ENCODE data around the gene TMEM123.

The TMEM123 gene, protein sequence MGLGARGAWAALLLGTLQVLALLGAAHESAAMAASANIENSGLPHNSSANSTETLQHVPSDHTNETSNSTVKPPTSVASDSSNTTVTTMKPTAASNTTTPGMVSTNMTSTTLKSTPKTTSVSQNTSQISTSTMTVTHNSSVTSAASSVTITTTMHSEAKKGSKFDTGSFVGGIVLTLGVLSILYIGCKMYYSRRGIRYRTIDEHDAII

DNA sequence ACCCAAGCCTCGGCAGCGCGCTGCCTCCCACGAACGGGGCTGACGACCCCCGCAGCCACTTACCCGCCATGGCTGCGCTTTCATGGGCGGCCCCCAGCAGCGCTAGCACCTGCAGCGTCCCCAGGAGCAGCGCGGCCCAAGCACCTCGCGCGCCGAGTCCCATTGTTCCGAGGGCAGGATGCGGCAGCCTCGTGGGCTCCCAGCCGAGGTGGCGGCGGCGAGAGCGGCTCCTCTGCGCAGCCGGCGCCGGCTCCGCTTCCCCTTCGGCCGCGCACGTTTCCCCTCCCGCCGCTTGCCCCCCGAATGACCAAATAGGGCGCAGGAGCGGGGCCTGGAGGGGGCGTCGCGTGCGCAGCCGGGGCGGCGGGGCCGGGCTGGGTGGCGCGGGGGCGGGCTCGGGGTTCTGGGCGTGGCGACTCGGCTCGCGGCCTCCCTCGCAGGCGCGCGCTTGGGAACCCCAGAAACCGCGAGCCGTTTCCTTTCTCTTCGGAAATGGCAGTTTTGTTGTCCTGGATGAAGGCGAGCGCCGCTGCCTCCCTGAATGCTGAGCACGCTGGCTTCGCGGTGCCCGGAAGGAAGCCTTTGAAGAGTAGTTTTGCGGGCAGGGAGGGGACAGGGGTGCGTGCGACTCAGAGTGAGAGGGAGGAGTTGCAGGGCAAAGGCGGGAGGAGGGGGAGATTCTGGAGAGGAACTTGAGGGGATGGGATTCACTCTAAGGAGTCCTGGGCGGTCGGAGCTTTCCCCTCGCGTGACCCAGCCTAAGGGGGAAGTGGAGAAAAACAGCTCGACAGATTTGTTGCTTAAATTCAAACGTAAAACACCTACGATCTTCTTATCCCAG lies at the start of gene TMEM123:
Gene TMEM123 (minus strand): TSS at position 305 of the 841 bp plus-strand sequence. CDS start 142 bp downstream, at position 163.
- DNase-seq (ENCODE audit: low spot score in 2 of 2) (peak; percentile 78 to 85), ATAC-seq (ENCODE audit: low read depth) (peak; percentile 71)
- Mint-ChIP-seq H3K9me3 (no peaks in the 10 kb centered on the region), H3K4me3 (peak within 1 kb of the TSS; percentile 99), H3K36me3 (peaks cover under 1% of the 10 kb centered on the region), H3K4me1 (peaks cover 29% of the 10 kb centered on the region), H3K27ac (peak within 1 kb of the TSS; percentile 98), H3K27me3 (no peaks in the 10 kb centered on the region)

DNA sequence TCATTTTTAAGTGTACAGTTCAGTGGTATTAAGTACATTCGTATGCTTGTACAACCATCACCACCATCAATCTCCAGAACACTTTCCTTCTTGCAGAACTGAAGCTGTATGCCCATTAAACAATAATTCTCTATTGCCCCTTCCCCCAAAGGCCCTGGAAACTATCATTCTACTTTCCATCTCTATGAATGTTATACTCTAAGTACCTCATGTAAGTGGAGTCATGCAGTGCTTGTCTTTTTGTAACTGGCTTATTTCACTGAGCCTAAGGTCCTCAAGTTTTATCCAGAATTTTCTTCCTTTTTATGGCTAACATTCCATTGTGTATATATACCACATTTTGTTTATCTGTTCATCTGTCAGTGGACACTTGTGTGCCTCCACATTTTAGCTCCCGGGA lies 48.3 kb upstream of the TMEM123 start:
- H3K27ac Mint-ChIP-seq, result no peak overlapping the region
- ATAC-seq (ENCODE audit: low read depth) (no peak), DNase-seq (ENCODE audit: low spot score in 2 of 2) (no peak)
- H3K9me3 Mint-ChIP-seq, result no peaks in the 10 kb centered on the region
- no peaks in the 10 kb centered on the region for H3K4me1 Mint-ChIP-seq
- H3K36me3 Mint-ChIP-seq, result no peaks in the 10 kb centered on the region
- no peak overlapping the region for H3K4me3 Mint-ChIP-seq
- peaks cover 10% of the 10 kb centered on the region for H3K27me3 Mint-ChIP-seq

DNA sequence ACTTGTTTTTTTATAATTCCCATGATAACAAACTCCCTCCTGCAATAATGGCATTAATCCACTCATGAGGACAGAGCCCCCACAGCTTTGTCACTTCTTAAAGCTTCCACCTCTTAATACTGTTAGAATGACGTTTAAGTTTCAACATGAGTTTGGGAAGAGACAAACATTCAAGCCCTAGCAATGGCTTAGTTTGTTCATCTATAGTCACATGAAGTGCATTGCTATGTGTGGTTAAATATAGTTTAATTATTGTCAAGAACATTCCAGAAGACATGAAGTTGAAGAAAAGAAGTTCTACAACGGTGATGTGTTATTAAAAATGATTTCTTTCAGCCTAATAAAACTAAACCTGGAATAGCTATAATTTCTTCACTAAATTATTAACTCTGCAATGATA lies 47.4 kb upstream of the TMEM123 start:
- Mint-ChIP-seq H3K27me3 (peaks cover 8% of the 10 kb centered on the region), H3K9me3 (no peaks in the 10 kb centered on the region), H3K36me3 (no peaks in the 10 kb centered on the region), H3K4me3 (no peak overlapping the region), H3K4me1 (peaks cover 6% of the 10 kb centered on the region), H3K27ac (no peak overlapping the region)
- no peak for DNase-seq (ENCODE audit: low spot score in 2 of 2)
- ATAC-seq (ENCODE audit: low read depth), result no peak

DNA sequence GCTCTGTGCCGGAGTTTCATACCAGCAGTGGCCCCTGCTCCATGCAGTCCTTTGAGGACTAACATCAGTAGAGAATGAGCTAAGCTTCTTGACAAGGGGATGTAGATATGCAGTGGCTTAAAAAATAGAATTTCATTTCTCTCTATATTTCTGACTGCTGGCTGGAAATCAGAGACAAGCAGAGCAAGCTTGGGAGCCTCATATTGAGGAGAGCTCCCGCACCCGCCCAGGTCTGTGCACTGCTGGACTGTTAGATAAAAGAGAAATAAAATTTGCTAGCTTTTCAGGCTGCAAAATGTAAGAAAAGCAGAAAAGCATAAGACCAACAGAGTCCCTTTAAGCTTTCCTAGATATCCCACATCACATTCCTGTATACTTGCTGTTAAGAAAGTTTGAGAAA lies 46.6 kb upstream of the TMEM123 start:
- ATAC-seq (ENCODE audit: low read depth) (no peak), DNase-seq (ENCODE audit: low spot score in 2 of 2) (no peak)
- H3K9me3 Mint-ChIP-seq, result no peaks in the 10 kb centered on the region
- H3K27me3 Mint-ChIP-seq, result peaks cover 8% of the 10 kb centered on the region
- H3K4me1 Mint-ChIP-seq, result peaks cover 7% of the 10 kb centered on the region
- H3K4me3 Mint-ChIP-seq, result no peak overlapping the region
- H3K27ac Mint-ChIP-seq, result no peak overlapping the region
- H3K36me3 Mint-ChIP-seq, result no peaks in the 10 kb centered on the region

DNA sequence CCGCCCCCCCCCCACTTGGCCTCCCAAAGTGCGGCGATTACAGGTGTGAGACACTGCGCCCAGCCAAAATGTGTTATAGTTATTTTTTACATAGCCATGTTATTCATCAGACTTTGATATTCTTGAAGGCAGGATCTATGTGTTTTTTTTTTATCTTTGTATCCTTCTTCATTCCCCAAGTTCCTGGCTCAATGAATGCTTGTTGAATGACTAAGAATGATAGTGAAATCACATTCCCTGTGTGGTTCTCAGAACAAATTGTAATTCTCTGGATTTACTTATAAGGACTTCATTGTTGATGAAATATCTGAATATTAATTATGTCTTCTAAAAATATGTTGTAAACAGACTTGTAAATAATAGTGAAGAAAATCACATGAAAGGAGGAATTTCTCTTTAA lies 44.5 kb upstream of the TMEM123 start:
- DNase-seq (ENCODE audit: low spot score in 2 of 2) (no peak), ATAC-seq (ENCODE audit: low read depth) (no peak)
- Mint-ChIP-seq H3K9me3 (no peaks in the 10 kb centered on the region), H3K36me3 (no peaks in the 10 kb centered on the region), H3K27ac (no peak overlapping the region), H3K4me1 (peaks cover 7% of the 10 kb centered on the region), H3K4me3 (no peak overlapping the region), H3K27me3 (peaks cover 3% of the 10 kb centered on the region)

DNA sequence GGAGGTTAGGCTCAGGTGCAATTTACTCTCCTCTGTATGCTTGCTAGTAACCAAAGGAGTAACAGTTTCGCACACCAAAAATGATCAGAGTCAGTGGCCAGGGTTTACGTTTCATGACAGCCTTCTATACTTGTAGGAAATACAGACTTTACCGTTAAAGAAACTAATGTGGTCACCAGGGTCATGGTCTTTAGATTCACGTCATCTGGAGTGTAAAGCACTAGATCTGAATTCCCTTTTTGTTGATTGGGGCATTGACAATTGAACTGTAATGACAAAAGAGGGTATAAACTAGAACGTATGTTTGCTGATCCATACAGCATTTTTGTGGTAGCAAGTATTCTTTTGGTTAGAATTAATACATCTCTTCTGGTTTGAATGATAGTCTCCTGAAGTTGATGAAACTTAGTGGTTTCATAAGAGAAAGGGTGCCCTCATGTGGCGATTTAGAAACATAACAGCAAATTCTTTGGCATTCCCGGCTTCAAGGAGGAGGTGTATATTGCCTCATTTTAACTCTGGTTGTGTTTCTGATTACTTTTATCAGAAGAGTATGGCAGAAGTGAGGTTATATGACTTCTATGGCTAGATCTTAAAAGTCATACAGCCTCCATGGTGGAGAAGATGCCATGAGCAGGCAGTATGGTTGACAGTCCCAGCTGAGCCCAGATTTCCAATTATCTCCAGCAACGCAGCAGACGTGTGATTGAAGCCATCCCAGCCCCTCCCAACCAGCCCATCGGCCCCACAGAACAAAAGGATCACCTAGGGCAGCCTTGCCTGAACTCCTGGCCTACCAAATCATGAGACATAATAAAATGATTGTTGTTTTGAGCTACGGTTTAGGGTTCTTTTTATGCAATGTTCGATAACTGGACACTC lies 42.8 kb upstream of the TMEM123 start:
- peak; percentile 87 for ATAC-seq (ENCODE audit: low read depth)
- H3K27ac Mint-ChIP-seq, result peak overlapping the region; percentile 75
- peak; percentile 38 to 55 for DNase-seq (ENCODE audit: low spot score in 2 of 2)
- H3K9me3 Mint-ChIP-seq, result no peaks in the 10 kb centered on the region
- H3K4me3 Mint-ChIP-seq, result no peak overlapping the region
- peaks cover 5% of the 10 kb centered on the region for H3K27me3 Mint-ChIP-seq
- peaks cover 7% of the 10 kb centered on the region for H3K4me1 Mint-ChIP-seq
- H3K36me3 Mint-ChIP-seq, result no peaks in the 10 kb centered on the region

DNA sequence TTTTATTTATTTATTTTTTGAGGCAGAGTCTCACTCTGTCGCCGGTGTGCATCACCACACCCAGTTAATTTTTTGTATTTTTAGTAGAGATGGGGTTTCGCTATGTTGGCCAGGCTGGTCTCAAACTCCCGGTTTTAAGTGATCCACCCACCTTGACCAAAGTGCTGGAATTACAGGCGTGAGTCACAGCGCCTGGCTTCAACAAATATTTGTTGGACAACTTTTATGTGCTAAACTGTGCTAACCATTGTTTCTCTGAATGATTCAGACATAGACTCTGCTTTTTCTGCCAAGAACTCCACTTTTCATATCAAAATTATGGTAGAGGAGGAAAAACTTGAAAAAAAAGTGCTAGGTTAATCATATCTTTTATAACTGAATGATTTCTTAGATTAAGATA lies 41.7 kb upstream of the TMEM123 start:
- Mint-ChIP-seq H3K9me3 (no peaks in the 10 kb centered on the region), H3K4me3 (no peak overlapping the region), H3K36me3 (no peaks in the 10 kb centered on the region), H3K27me3 (peaks cover 7% of the 10 kb centered on the region), H3K27ac (no peak overlapping the region), H3K4me1 (peaks cover 9% of the 10 kb centered on the region)
- DNase-seq (ENCODE audit: low spot score in 2 of 2) (no peak), ATAC-seq (ENCODE audit: low read depth) (no peak)

DNA sequence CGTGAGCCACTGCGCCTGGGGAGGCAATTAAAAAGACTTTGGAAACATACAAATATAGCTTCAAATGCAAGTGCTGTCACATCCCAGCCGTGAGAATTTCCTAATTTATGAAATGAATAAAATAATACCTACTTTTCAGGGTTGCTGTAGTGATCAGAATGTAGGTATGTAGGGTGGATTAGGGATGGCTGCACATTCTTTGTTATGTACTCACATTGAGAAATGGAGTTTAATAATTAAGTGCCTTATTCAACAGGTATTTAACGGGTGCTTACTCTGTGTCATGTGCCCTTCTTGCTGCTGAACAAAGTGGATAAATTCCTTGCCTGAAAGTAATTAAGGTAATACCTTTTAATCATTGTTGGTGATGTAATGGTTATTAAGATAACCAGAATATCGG lies 41.0 kb upstream of the TMEM123 start:
- ATAC-seq (ENCODE audit: low read depth), result no peak
- DNase-seq (ENCODE audit: low spot score in 2 of 2), result no peak

DNA sequence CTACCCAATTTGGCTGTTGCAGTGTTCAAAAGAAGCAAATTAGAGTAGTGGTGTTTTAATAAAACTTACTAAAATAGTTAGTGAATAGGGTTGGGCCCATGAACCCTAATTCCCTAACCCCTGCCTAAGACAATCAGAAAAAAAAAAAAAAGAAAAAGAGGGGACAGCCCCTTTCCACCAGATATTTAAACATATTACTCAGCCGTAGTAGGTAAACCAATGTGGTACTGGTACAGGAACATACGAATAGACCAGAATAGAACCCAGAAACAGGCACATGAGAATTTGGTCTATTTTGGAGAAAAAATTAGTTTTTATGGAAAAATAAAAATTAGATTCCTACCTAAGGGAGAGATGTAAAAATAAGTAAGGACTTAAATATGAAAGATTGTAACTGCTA lies 39.4 kb upstream of the TMEM123 start:
- Mint-ChIP-seq H3K27ac (no peak overlapping the region), H3K4me1 (peaks cover 15% of the 10 kb centered on the region), H3K36me3 (no peaks in the 10 kb centered on the region), H3K4me3 (no peak overlapping the region), H3K27me3 (peaks cover 7% of the 10 kb centered on the region), H3K9me3 (no peaks in the 10 kb centered on the region)
- DNase-seq (ENCODE audit: low spot score in 2 of 2) (no peak), ATAC-seq (ENCODE audit: low read depth) (no peak)

More for the DNA sequence above, 41.0 kb upstream of the TMEM123 start:
- no peaks in the 10 kb centered on the region for H3K36me3 Mint-ChIP-seq
- H3K4me3 Mint-ChIP-seq, result no peak overlapping the region
- H3K9me3 Mint-ChIP-seq, result no peaks in the 10 kb centered on the region
- H3K27me3 Mint-ChIP-seq, result peaks cover 7% of the 10 kb centered on the region
- no peak overlapping the region for H3K27ac Mint-ChIP-seq
- peaks cover 10% of the 10 kb centered on the region for H3K4me1 Mint-ChIP-seq

DNA sequence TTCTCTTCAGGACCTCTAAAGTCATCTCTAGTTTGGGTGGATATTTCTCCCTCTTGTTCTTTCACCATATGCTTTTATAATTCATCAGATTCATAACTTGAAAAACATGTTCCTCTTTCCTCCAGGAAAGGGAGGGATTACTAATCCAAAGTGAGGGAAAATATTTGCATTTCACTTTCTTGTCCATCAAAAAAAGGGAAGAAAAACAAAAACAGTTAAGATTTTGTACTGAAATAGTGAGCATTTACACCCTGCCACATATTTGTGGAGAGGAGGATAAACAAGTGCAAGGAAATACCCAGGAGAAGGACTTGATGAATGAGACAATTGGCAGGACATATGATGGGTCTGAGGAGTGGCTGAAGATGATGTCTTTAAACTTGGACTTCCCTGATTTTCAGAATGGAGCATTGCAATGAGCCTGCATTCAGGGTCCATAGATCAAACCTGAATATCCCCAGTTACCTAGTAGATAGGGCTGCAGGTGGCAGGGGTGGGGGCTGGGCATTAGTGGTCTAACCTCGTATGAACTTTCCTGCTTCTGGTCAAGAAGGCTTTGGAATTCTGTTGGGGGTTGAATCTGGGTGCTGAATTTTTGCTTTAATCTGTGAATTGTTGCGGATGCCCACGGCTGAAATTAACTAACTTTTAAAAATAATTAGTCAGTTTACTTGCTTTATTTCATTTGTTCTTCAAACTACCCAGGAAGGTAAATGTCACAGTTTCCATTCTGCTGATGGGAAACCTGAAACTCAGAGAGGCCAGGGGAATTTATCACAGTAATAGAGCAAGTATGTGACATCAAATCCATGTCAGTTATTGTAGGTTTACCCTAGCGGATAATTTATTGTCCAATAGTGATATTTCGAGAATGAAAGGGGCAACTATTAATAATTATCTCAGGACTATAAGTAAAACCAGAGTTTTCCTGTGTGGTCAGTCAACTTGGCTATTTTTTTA lies 36.9 kb upstream of the TMEM123 start:
- Mint-ChIP-seq H3K27me3 (peaks cover 4% of the 10 kb centered on the region), H3K4me3 (no peak overlapping the region), H3K27ac (no peak overlapping the region), H3K4me1 (peaks cover 8% of the 10 kb centered on the region), H3K36me3 (no peaks in the 10 kb centered on the region), H3K9me3 (no peaks in the 10 kb centered on the region)
- DNase-seq (ENCODE audit: low spot score in 2 of 2) (no peak), ATAC-seq (ENCODE audit: low read depth) (no peak)

DNA sequence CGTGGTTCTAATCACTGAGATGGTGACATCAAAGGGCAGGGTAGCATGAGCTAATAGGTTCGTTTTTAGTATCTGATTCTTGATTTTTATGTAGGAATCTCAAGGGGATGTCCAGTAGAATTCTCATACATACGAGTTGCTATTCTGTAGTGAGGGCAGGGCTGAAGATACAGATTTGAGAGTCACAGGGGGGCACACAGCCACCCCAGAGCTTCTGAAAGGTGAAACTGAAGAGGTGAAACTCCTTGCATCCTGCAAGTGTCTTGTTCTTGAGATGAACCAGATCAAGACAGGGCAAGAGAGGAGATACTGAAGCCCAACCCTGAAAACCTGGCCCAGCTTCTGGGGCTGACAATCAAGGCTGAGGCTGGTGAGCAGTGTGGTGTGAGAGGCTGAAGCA lies 35.6 kb upstream of the TMEM123 start:
- Mint-ChIP-seq H3K9me3 (no peaks in the 10 kb centered on the region), H3K4me1 (peaks cover 8% of the 10 kb centered on the region), H3K27ac (no peak overlapping the region), H3K4me3 (no peak overlapping the region), H3K27me3 (peaks cover 9% of the 10 kb centered on the region), H3K36me3 (no peaks in the 10 kb centered on the region)
- DNase-seq (ENCODE audit: low spot score in 2 of 2) (no peak), ATAC-seq (ENCODE audit: low read depth) (no peak)

DNA sequence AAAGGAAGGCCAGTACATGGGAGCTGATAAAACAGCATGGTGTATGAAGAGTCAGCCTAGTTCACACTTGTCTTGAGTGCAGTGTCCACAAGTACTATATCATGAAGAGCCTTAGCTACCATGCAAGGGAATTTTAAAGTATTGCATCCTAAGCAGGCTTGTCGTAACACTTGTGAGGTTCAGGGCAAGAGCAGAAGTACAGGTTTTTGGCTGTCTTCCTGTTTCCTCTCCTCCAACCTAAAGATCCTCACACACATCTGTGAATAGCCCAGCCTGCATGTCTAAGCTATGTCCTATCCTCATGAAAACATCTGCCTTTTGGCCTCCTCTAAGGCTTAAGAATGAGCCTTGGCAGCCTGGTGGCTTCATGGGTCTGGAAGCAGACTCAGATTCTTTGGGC lies 34.6 kb upstream of the TMEM123 start:
- Mint-ChIP-seq H3K27me3 (peaks cover 9% of the 10 kb centered on the region), H3K4me3 (no peak overlapping the region), H3K27ac (no peak overlapping the region), H3K36me3 (no peaks in the 10 kb centered on the region), H3K9me3 (no peaks in the 10 kb centered on the region), H3K4me1 (peaks cover 8% of the 10 kb centered on the region)
- no peak for DNase-seq (ENCODE audit: low spot score in 2 of 2)
- no peak for ATAC-seq (ENCODE audit: low read depth)

DNA sequence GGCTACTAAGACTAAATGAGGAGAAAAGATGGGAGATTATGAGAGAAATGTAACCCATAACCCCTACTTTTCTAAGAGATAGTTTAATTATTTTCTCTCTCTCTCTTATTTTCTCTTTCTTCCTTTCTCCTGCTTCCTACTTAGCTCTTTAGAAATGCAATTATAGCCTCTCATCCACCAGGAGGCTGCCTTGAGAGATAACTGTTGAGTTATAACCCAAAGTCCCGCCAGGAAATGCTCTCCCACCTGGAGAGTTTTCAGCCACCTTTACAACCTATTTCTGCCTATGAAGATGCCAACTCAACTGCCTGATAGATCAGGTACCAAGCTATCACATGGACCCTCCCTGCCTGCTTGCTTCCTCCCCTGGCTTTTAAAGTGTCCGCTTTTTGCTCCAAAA lies 34.0 kb upstream of the TMEM123 start:
- Mint-ChIP-seq H3K27ac (no peak overlapping the region), H3K4me1 (peaks cover 8% of the 10 kb centered on the region), H3K4me3 (no peak overlapping the region), H3K36me3 (no peaks in the 10 kb centered on the region), H3K27me3 (peaks cover 9% of the 10 kb centered on the region), H3K9me3 (no peaks in the 10 kb centered on the region)
- ATAC-seq (ENCODE audit: low read depth) (no peak), DNase-seq (ENCODE audit: low spot score in 2 of 2) (no peak)
